Brain microvascular endothelial cell (primary cell): ENCODE data around the gene TTC7B.
"Not testable (repeated sequence)": the region's sequence is repeated elsewhere in the genome, so short reads cannot be mapped to it uniquely, and the experiment has no call there.

Source experiments
- DNase-seq: peaks from one replicate; pipeline ENCODE4 v3.0.0-alpha.2; 2020
- H3K27ac ChIP-seq: fragments of 250-450 bp; sonication (Bioruptor Pico); 2 replicates; pipeline ENCODE4 v1.5.1; 2020; ENCODE audit warnings: mild to moderate bottlenecking, moderate library complexity
- H3K27me3 ChIP-seq: fragments of 250-450 bp; sonication (Bioruptor Pico); replicated peaks from 2 replicates; pipeline ENCODE4 v1.5.1; 2020; ENCODE audit warnings: mild to moderate bottlenecking
- H3K36me3 ChIP-seq: fragments of 250-450 bp; sonication (Bioruptor Pico); replicated peaks from 2 replicates; pipeline ENCODE4 v1.5.1; 2020; ENCODE audit warnings: mild to moderate bottlenecking
- H3K4me3 ChIP-seq: 2 replicates; pipeline ENCODE4 v1.5.1; 2011; ENCODE audit warnings: low read depth, mild to moderate bottlenecking, control low read depth, low read length, moderate library complexity
- in situ Hi-C: cut with HindIII; loops from 2 replicates; pipeline ENCODE4 v1.10.0; 2017; ENCODE audit warnings: low sequenced_read_pairs, low pct_ligation_motif_present
- TF ChIP-seq, protein P1 (sequence below): IDR thresholded peaks from 2 replicates; pipeline ENCODE4 v1.5.1; 2011; ENCODE audit warnings: low read depth, mild to moderate bottlenecking, moderate library complexity, low read length, control low read depth, inconsistent platforms; ENCODE audit errors: missing control alignments

TTC7B gene

DNA sequence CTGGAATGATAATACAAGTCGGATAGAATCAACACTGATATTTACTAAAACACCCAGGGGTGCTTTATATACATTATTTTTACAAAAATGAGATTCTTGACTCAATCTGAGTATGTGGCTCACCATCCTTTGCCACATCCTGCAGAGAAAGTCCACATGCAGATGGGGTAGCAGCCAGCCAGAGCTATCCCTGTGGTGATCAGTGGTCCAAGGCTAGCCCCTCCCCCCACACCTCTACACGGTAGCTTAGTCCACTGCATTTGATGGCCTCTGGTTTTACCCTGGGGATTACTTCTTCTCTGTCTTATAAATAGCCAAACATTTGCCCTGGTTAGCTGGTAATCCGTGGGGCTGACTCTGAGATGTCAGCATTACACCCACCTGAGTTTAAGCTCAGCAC lies 28.1 kb upstream of the TTC7B start:
- H3K27ac ChIP-seq, result no peak overlapping the region
- no peaks in the 10 kb centered on the region for H3K27me3 ChIP-seq
- no peak for DNase-seq
- no peaks in the 10 kb centered on the region for H3K36me3 ChIP-seq
- in situ Hi-C loops, result no loop called here
- TF ChIP-seq, protein P1, sequence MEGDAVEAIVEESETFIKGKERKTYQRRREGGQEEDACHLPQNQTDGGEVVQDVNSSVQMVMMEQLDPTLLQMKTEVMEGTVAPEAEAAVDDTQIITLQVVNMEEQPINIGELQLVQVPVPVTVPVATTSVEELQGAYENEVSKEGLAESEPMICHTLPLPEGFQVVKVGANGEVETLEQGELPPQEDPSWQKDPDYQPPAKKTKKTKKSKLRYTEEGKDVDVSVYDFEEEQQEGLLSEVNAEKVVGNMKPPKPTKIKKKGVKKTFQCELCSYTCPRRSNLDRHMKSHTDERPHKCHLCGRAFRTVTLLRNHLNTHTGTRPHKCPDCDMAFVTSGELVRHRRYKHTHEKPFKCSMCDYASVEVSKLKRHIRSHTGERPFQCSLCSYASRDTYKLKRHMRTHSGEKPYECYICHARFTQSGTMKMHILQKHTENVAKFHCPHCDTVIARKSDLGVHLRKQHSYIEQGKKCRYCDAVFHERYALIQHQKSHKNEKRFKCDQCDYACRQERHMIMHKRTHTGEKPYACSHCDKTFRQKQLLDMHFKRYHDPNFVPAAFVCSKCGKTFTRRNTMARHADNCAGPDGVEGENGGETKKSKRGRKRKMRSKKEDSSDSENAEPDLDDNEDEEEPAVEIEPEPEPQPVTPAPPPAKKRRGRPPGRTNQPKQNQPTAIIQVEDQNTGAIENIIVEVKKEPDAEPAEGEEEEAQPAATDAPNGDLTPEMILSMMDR, result no peak
- no peak overlapping the region for H3K4me3 ChIP-seq

DNA sequence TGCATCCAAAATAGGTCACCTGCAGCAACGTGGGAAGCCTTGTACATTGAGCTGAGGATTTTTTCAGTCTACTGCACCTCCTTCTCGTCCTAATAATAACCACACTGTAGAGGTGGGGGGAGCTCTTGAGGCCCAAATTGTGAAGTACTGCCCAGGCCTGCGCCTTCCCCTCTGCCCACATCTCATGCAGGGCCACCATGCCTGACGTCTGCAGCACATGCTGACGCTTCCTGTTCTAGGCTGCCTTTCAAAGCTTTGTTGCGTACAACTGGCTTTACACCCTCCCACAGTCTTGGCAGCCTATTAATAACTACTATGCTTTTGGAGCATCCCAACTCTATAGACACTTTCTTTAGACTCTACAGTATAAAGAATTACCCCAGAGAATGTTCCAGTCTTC lies 26.5 kb upstream of the TTC7B start:
- in situ Hi-C loops, result no loop called here

DNA sequence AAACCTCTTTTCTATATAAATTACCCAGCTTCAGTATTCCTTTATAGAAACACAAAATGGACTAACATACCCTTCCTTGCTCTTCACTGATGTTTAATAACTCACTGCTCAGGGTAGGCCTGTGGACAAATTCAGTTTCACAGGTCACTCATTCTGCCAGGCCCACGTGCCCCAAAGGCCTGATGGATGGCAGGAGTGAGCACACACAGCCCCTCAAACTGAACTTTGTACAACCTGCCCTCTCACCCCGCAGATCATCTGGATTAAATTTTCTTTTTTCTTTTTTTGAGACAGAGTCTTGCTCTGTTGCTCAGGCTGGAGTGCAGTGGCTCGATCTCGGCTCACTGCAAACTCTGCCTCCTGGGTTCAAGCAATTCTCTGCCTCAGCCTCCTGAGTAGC lies 24.4 kb upstream of the TTC7B start:
- H3K27me3 ChIP-seq, DNase-seq, H3K27ac ChIP-seq, H3K4me3 ChIP-seq, H3K36me3 ChIP-seq, in situ Hi-C loops: not testable (repeated sequence)

More for the DNA sequence above, 26.5 kb upstream of the TTC7B start:
- H3K27me3 ChIP-seq, result no peaks in the 10 kb centered on the region
- TF ChIP-seq, protein P1, result no peak
- H3K36me3 ChIP-seq, result no peaks in the 10 kb centered on the region
- H3K4me3 ChIP-seq, result no peak overlapping the region
- no peak for DNase-seq
- H3K27ac ChIP-seq, result no peak overlapping the region

DNA sequence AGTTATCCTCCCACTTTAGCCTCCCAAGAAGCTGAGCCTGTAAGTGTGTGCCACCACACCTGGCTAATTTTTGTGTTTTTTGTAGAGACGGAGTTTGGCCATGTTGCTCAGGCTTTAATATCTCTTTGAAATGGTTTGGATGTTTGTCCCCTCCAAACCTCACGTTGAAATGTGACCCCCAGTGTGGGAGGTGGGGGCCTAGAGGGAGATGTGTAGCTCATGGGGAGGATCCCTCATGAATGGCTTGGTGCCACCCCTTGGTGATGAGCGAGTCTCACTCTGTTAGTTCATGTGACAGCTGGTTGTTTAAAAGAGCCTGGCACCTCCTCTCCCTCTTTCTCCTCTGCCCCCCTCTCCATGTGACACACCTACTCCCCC lies 23.6 kb upstream of the TTC7B start:
- Histone ChIP-seq H3K4me3 (no peak overlapping the region), H3K36me3 (no peaks in the 10 kb centered on the region), H3K27ac (no peak overlapping the region), H3K27me3 (no peaks in the 10 kb centered on the region)
- DNase-seq, result no peak
- TF ChIP-seq, protein P1, result no peak
- in situ Hi-C loops, result no loop called here

DNA sequence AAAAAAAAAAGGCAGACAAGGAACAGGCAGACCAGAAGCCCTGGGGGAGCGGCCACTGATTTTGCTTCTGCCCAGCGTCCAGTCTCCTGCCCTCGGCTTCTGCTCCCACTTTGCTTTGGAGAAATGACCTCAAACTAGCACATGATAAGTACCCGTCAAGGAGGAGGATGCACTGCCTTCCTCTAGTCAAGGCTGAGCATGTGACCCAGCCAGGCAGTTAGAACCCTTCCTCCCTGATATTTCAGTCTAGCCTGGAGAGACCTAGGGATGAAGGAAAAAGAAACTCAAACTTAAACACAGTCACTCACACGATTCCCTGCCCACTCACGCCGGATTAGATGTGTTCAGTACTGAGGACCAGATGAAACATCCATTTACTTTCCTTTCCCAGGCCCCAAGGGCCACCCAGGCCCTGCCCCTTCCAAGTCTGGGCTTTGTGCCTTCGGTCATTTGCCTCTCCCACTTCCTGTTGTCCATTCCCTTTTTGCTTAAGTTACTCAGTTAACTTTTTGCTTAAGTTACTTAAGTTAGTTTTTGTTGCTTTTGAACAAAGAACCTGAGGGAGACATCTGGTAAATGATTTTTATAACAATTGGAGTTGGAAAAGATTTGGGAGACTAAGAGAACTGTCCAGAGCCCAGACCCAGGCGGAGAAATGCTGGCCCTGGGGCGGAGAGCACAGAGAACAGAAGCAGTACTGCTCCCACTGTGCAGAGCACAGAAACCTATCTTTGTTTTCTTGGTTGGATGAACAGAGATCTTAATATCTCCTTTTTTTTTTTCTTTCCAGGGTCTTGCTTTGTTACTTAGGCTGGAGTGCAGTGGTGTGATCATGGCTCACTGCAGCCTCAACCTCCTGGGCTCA lies 23.0 kb upstream of the TTC7B start:
- no peaks in the 10 kb centered on the region for H3K27me3 ChIP-seq
- TF ChIP-seq, protein P1, result no peak
- in situ Hi-C loops, result no loop called here
- no peak overlapping the region for H3K4me3 ChIP-seq
- H3K36me3 ChIP-seq, result no peaks in the 10 kb centered on the region
- H3K27ac ChIP-seq, result no peak overlapping the region
- no peak for DNase-seq

DNA sequence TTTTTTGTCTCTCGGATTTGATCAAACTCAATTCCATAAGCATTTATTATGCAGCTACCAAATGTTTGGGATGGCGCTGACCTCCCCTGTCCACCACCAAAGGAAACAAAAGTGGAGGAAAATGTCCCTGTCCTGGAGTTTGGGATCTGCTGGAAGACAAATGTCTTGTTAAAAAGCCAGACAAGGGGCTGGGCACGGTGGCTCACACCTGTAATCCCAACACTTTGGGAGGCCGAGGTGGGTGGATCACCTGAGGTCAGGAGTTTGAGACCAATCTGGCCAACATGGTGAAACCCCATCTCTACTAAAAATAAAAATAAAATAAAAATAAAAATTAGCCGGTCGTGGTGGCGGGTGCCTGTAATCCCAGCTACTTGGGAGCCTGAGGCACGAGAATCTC lies 22.3 kb upstream of the TTC7B start:
- in situ Hi-C loops, H3K36me3 ChIP-seq, H3K27ac ChIP-seq, DNase-seq, H3K4me3 ChIP-seq, H3K27me3 ChIP-seq: not testable (repeated sequence)

DNA sequence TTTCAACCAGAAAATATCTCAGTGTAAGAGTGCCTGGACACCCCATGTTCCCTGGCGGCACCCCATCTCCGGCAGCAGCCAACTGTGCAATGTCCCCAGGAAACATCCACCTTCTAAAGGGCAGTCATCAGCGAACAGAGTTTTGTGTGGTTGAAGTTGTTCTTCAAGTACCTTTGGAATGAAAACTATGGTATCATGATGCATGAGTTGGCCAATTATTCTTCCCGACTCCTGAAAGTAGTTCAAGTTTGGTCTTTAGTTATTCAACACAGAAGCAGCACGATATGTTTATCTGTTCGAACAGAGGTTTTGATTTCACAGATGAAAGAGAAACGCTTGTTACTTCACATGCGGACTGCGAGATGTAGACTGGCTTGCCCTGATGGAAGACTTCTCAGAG lies 21.1 kb upstream of the TTC7B start:
- TF ChIP-seq, protein P1, result no peak
- no peak for DNase-seq
- no peak overlapping the region for H3K4me3 ChIP-seq
- no peaks in the 10 kb centered on the region for H3K36me3 ChIP-seq
- in situ Hi-C loops, result no loop called here
- no peak overlapping the region for H3K27ac ChIP-seq
- H3K27me3 ChIP-seq, result no peaks in the 10 kb centered on the region
